PC-3 (cell line): Measurements from ENCODE around the gene RTL10. TPM values are rescaled to one million over a fixed set of nuclear protein-coding genes. Genes with fewer than 3 reads are reported as not detected.

Experiments
- ATAC-seq: fragments of 200-7000 bp; cut with Tn5 transposase; 2 replicates; pipeline ENCODE4 v1.9.1; 2020; ENCODE audit warnings: mild to moderate bottlenecking, moderate library complexity
- BruUV-seq: library from RNA; stranded (reverse); fragments of 400-500 nt; replicated peaks from 2 replicates; lab custom pipeline; 2021; lab: Mats Ljungman, UMichigan
- CTCF ChIA-PET: fragments of 300-600 bp; sonication (Branson Sonifier 250); formaldehyde crosslinking; loops from one replicate; lab custom pipeline; 2022; ENCODE audit warnings: antibody characterized with exemption; lab: Charles Lee
- POLR2A ChIA-PET: fragments of 300-600 bp; sonication (Branson Sonifier 250); formaldehyde crosslinking; loops from one replicate; lab custom pipeline; 2022; ENCODE audit warnings: antibody characterized with exemption; ENCODE audit not compliant: unreplicated experiment; lab: Charles Lee
- DNase-seq: peaks from one replicate; pipeline ENCODE4 v3.0.0-alpha.2; 2015
- H2AFZ ChIP-seq: fragments of 300-600 bp; sonication (generic); 2 replicates; pipeline ENCODE4 v1.6.0; 2016; ENCODE audit warnings: antibody characterized with exemption, low read length
- H3F3A ChIP-seq: fragments of 300-600 bp; sonication (generic); one replicate; pipeline ENCODE4 v1.6.0; 2017; ENCODE audit warnings: antibody characterized with exemption, low read length, control low read depth, mild to moderate bottlenecking; ENCODE audit not compliant: unreplicated experiment
- H3K27ac ChIP-seq: fragments of 300-600 bp; sonication (generic); 2 replicates; pipeline ENCODE4 v1.5.1; 2016; ENCODE audit warnings: mild to moderate bottlenecking, low read length
- H3K27me3 ChIP-seq: fragments of 300-600 bp; sonication (generic); 2 replicates; pipeline ENCODE4 v1.6.1; 2016; ENCODE audit warnings: low read length, mixed read lengths
- H3K36me3 ChIP-seq: fragments of 300-600 bp; sonication (generic); 2 replicates; pipeline ENCODE4 v1.6.1; 2016; ENCODE audit warnings: low read depth, mixed run types, low read length, mixed read lengths
- H3K4me1 ChIP-seq: fragments of 300-600 bp; sonication (generic); 2 replicates; pipeline ENCODE4 v1.5.1; 2016; ENCODE audit warnings: low read length; ENCODE audit not compliant: insufficient read depth
- H3K4me2 ChIP-seq: fragments of 300-600 bp; sonication (generic); 2 replicates; pipeline ENCODE4 v1.6.0; 2016; ENCODE audit warnings: low read length
- H3K4me3 ChIP-seq: fragments of 300-600 bp; sonication (generic); 2 replicates; pipeline ENCODE4 v1.5.1; 2016; ENCODE audit warnings: mild to moderate bottlenecking, low read length, mixed read lengths
- H3K79me2 ChIP-seq: fragments of 300-600 bp; sonication (generic); 2 replicates; pipeline ENCODE4 v1.6.1; 2017; ENCODE audit warnings: low read length, mixed read lengths
- H3K9ac ChIP-seq: fragments of 300-600 bp; sonication (generic); 2 replicates; pipeline ENCODE4 v1.6.0; 2016; ENCODE audit warnings: mild to moderate bottlenecking, low read length
- H3K9me2 ChIP-seq: fragments of 300-600 bp; sonication (generic); replicated peaks from 2 replicates; pipeline ENCODE4 v1.6.1; 2016; ENCODE audit warnings: mixed run types, low read length, mixed read lengths
- H3K9me3 ChIP-seq: fragments of 300-600 bp; sonication (generic); 2 replicates; pipeline ENCODE4 v1.6.1; 2016; ENCODE audit warnings: low read length, mixed read lengths
- H4K20me1 ChIP-seq: fragments of 300-600 bp; sonication (generic); 2 replicates; pipeline ENCODE4 v1.6.1; 2016; ENCODE audit warnings: low read length, mixed read lengths
- EZH2 ChIP-seq: fragments of 300-600 bp; sonication (generic); IDR thresholded peaks from one replicate; pipeline ENCODE4 v1.6.1; 2017; ENCODE audit warnings: antibody characterized with exemption, mild to moderate bottlenecking, low read length; ENCODE audit not compliant: unreplicated experiment
- EZH2phosphoT487 ChIP-seq: fragments of 300-600 bp; sonication (generic); IDR thresholded peaks from 2 replicates; pipeline ENCODE4 v1.6.1; 2018; ENCODE audit warnings: mild to moderate bottlenecking, antibody characterized with exemption, low read length, borderline replicate concordance
- intact Hi-C: fragments of 100-400 bp; cut with micrococcal nuclease; formaldehyde crosslinking; loops from 2 replicates; pipeline ENCODE4 v1.9.0; 2023
- total RNA-seq: library from RNA; depleted of rRNA; stranded (reverse); fragments of >200 nt; gene quantifications from 2 replicates; pipeline ENCODE4 v1.2.3, GENCODE V29; 2014
- TF ChIP-seq, protein P1 (sequence below): fragments of 300-600 bp; sonication (generic); conservative IDR thresholded peaks from 2 replicates; pipeline ENCODE4 v1.5.1; 2017; ENCODE audit warnings: antibody characterized with exemption, low read depth, mild to moderate bottlenecking, low read length

The RTL10 gene
- total RNA-seq, 1 experiment from 2014 or later: 7.8 TPM

DNA sequence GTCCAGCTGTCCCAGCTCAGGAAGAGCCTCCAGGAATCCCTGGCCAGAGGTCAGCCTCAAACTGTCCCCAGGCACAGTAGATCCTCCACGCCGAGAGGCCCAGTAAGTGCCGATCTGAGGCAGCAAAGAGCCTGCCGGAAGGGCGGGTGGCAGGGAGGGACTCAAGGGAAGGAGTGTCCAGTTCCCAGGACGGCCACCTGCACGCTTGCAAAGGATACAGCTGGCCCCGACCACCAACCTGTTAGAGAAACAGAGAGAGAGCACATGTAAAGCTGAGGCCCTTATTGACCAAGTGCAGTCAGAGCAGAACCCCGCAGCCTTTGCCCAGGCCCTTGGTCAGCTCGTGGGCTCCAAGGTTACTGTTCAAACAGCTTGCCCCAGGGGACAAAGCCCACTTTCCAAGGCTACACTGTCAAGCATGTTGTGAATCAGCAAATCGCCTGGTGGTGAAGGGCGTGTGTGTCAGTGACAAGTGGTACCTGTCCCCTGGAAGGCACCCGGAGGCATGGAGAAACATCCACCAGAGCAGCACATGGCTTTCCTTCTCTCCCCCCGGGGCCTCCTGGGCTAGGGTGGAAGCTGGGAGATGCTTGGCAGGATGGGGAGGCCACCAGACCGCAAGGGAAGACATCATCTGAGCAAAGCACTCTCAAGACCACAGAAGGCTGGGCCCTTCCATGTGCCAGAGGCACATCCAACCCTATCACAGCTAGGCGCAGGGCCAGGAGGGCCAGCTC, 44.3 kb upstream of the RTL10 start:
- no peaks in the 10 kb centered on the region for H3K9me3 ChIP-seq
- H4K20me1 ChIP-seq: no peaks in the 10 kb centered on the region
- H3K27ac ChIP-seq: no peak overlapping the region
- ChIA-PET POLR2A (no interaction called here), CTCF (no interaction called here)
- H3K36me3 ChIP-seq: no peaks in the 10 kb centered on the region
- H3K9me2 ChIP-seq: no peaks in the 10 kb centered on the region
- no peaks in the 10 kb centered on the region for H3K4me1 ChIP-seq
- no peaks in the 10 kb centered on the region for H3K27me3 ChIP-seq
- H3K79me2 ChIP-seq: no peaks in the 10 kb centered on the region
- H3K9ac ChIP-seq: no peak overlapping the region
- ATAC-seq (no peak), DNase-seq (no peak)
- H3K4me3 ChIP-seq: no peak overlapping the region
- intact Hi-C loops: no loop called here
- BruUV-seq: no TSS peak
- H3K4me2 ChIP-seq: no peak overlapping the region
- TF ChIP-seq EZH2 (no peak), EZH2phosphoT487 (no peak)
- TF ChIP-seq, protein P1, sequence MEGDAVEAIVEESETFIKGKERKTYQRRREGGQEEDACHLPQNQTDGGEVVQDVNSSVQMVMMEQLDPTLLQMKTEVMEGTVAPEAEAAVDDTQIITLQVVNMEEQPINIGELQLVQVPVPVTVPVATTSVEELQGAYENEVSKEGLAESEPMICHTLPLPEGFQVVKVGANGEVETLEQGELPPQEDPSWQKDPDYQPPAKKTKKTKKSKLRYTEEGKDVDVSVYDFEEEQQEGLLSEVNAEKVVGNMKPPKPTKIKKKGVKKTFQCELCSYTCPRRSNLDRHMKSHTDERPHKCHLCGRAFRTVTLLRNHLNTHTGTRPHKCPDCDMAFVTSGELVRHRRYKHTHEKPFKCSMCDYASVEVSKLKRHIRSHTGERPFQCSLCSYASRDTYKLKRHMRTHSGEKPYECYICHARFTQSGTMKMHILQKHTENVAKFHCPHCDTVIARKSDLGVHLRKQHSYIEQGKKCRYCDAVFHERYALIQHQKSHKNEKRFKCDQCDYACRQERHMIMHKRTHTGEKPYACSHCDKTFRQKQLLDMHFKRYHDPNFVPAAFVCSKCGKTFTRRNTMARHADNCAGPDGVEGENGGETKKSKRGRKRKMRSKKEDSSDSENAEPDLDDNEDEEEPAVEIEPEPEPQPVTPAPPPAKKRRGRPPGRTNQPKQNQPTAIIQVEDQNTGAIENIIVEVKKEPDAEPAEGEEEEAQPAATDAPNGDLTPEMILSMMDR: no peak
- H3F3A ChIP-seq: no peaks in the 10 kb centered on the region
- H2AFZ ChIP-seq: no peak overlapping the region

DNA sequence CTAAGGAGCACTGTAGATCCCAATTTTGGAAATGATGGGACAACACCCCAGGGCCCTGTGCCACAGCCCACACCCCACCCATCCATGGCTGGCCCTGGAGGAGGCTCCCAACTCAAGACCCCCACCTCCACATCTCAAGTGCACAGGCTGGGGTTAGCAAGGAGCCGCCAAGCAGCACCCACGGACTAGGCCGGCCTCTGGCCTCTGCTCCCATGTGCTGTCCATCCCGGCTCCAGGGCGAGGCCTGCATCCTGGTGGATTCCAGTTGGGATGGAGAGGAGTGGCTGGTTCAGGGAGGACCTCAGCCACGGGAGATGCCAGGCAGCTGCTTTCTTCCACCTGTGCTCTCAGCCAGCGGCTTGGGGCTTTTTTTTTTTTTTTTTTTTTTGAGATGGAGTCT, 43.5 kb upstream of the RTL10 start:
- Histone ChIP-seq H4K20me1 (no peaks in the 10 kb centered on the region), H2AFZ (no peak overlapping the region), H3K27me3 (no peaks in the 10 kb centered on the region), H3K9ac (no peak overlapping the region), H3K4me3 (no peak overlapping the region), H3K27ac (no peak overlapping the region), H3K79me2 (no peaks in the 10 kb centered on the region), H3K36me3 (no peaks in the 10 kb centered on the region), H3K9me2 (no peaks in the 10 kb centered on the region), H3K4me1 (no peaks in the 10 kb centered on the region), H3F3A (no peaks in the 10 kb centered on the region), H3K4me2 (no peak overlapping the region), H3K9me3 (no peaks in the 10 kb centered on the region)
- intact Hi-C loops: no loop called here
- no TSS peak for BruUV-seq
- ChIA-PET CTCF (no interaction called here), POLR2A (no interaction called here)
- no peak for ATAC-seq
- no peak for DNase-seq
- TF ChIP-seq EZH2: no peak
- TF ChIP-seq, protein P1: no peak
- TF ChIP-seq EZH2phosphoT487: no peak

DNA sequence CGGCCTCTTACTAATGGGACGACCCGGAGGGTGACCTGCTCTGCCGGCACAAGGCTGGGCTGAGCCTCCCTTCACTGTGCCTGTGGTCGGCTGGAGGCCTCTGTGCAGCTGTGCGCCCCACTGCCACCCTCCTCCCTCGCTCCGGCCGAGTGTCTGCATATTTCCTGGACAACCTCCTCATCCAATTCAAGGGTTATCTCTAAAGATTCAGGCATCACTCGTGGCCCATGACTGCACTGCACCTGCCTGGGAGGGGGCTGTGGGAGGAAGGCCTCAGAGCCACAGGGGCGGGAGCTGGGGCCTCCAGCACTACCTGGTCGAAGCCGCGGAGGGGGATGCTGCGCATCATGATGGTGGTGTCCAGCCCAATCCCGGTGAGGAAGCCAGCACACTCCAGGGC, 43.1 kb upstream of the RTL10 start:
- H3K9me2 ChIP-seq: no peaks in the 10 kb centered on the region
- TF ChIP-seq, protein P1: no peak
- TF ChIP-seq EZH2 (no peak), EZH2phosphoT487 (no peak)
- no peaks in the 10 kb centered on the region for H3K9me3 ChIP-seq
- H3K36me3 ChIP-seq: no peaks in the 10 kb centered on the region
- intact Hi-C loops: no loop called here
- H4K20me1 ChIP-seq: no peaks in the 10 kb centered on the region
- no peak overlapping the region for H2AFZ ChIP-seq
- no peaks in the 10 kb centered on the region for H3K4me1 ChIP-seq
- no peak overlapping the region for H3K27ac ChIP-seq
- DNase-seq (no peak), ATAC-seq (no peak)
- H3K27me3 ChIP-seq: no peaks in the 10 kb centered on the region
- no TSS peak for BruUV-seq
- ChIA-PET CTCF (no interaction called here), POLR2A (no interaction called here)
- H3F3A ChIP-seq: no peaks in the 10 kb centered on the region
- no peak overlapping the region for H3K4me2 ChIP-seq
- H3K9ac ChIP-seq: no peak overlapping the region
- no peak overlapping the region for H3K4me3 ChIP-seq
- no peaks in the 10 kb centered on the region for H3K79me2 ChIP-seq
